ENCODE results near the gene CCDC33.

CCDC33 gene

GRCh38 chr15:74259821-74260607 is 23.9 kb downstream of the CCDC33 start:
- H3K4me3 ChIP-seq (ENCODE audit: low read length in 2 of 2), result no peak overlapping the region
- no peak overlapping the region for H3K27ac ChIP-seq (ENCODE audit: low read length)
- peaks cover 9 to 12% of the 10 kb centered on the region in 2 donors for H3K27me3 ChIP-seq (ENCODE audit: control insufficient read depth in 1 of 2, insufficient read depth in 2 of 2, low read length in 2 of 2)
- no peaks in the 10 kb centered on the region for H3K4me1 ChIP-seq (ENCODE audit: control insufficient read depth, insufficient read depth, low read length)
- no peaks in the 10 kb centered on the region for H3K36me3 ChIP-seq (ENCODE audit: control insufficient read depth in 2 of 2, insufficient read depth in 2 of 2, low read length in 2 of 2)
- H3K9ac ChIP-seq (ENCODE audit: low read length in 2 of 2), result no peak overlapping the region
- no peaks in the 10 kb centered on the region for H3K9me3 ChIP-seq (ENCODE audit: control insufficient read depth in 2 of 2, low read length in 2 of 2)

GRCh38 chr15:74261041-74261440 is 24.9 kb downstream of the CCDC33 start:
- no peak overlapping the region for H3K9ac ChIP-seq (ENCODE audit: low read length in 2 of 2)
- H3K27me3 ChIP-seq (ENCODE audit: control insufficient read depth in 1 of 2, insufficient read depth in 2 of 2, low read length in 2 of 2), result peaks cover 9 to 12% of the 10 kb centered on the region in 2 donors
- no peaks in the 10 kb centered on the region for H3K9me3 ChIP-seq (ENCODE audit: control insufficient read depth in 2 of 2, low read length in 2 of 2)
- H3K27ac ChIP-seq (ENCODE audit: low read length), result no peak overlapping the region
- H3K36me3 ChIP-seq (ENCODE audit: control insufficient read depth in 2 of 2, insufficient read depth in 2 of 2, low read length in 2 of 2), result no peaks in the 10 kb centered on the region
- no peak overlapping the region for H3K4me3 ChIP-seq (ENCODE audit: low read length in 2 of 2)
- H3K4me1 ChIP-seq (ENCODE audit: control insufficient read depth, insufficient read depth, low read length), result no peaks in the 10 kb centered on the region

GRCh38 chr15:74261685-74262084 is 25.6 kb downstream of the CCDC33 start:
- H3K9me3 ChIP-seq (ENCODE audit: control insufficient read depth in 2 of 2, low read length in 2 of 2), result no peaks in the 10 kb centered on the region
- no peak overlapping the region for H3K27ac ChIP-seq (ENCODE audit: low read length)
- no peaks in the 10 kb centered on the region for H3K36me3 ChIP-seq (ENCODE audit: control insufficient read depth in 2 of 2, insufficient read depth in 2 of 2, low read length in 2 of 2)
- H3K4me3 ChIP-seq (ENCODE audit: low read length in 2 of 2), result no peak overlapping the region
- no peak overlapping the region for H3K9ac ChIP-seq (ENCODE audit: low read length in 2 of 2)
- no peaks in the 10 kb centered on the region for H3K4me1 ChIP-seq (ENCODE audit: control insufficient read depth, insufficient read depth, low read length)
- H3K27me3 ChIP-seq (ENCODE audit: control insufficient read depth in 1 of 2, insufficient read depth in 2 of 2, low read length in 2 of 2), result peaks cover 12% of the 10 kb centered on the region in 2 donors

- H3K4me3 ChIP-seq (ENCODE audit: low read length in 2 of 2), result no peak overlapping the region
- H3K27ac ChIP-seq (ENCODE audit: low read length), result no peak overlapping the region
- H3K27me3 ChIP-seq (ENCODE audit: control insufficient read depth in 1 of 2, insufficient read depth in 2 of 2, low read length in 2 of 2), result peaks cover 12 to 14% of the 10 kb centered on the region in 2 donors
- no peaks in the 10 kb centered on the region for H3K4me1 ChIP-seq (ENCODE audit: control insufficient read depth, insufficient read depth, low read length)
- H3K9ac ChIP-seq (ENCODE audit: low read length in 2 of 2), result no peak overlapping the region
- H3K36me3 ChIP-seq (ENCODE audit: control insufficient read depth in 2 of 2, insufficient read depth in 2 of 2, low read length in 2 of 2), result no peaks in the 10 kb centered on the region
- H3K9me3 ChIP-seq (ENCODE audit: control insufficient read depth in 2 of 2, low read length in 2 of 2), result no peaks in the 10 kb centered on the region
Measured at GRCh38 chr15:74262151-74262550, 26.0 kb downstream of the CCDC33 start.

- H3K4me1 ChIP-seq (ENCODE audit: control insufficient read depth, insufficient read depth, low read length), result no peaks in the 10 kb centered on the region
- H3K27me3 ChIP-seq (ENCODE audit: control insufficient read depth in 1 of 2, insufficient read depth in 2 of 2, low read length in 2 of 2), result peaks cover 12 to 15% of the 10 kb centered on the region in 2 donors
- H3K9me3 ChIP-seq (ENCODE audit: control insufficient read depth in 2 of 2, low read length in 2 of 2), result no peaks in the 10 kb centered on the region
- H3K36me3 ChIP-seq (ENCODE audit: control insufficient read depth in 2 of 2, insufficient read depth in 2 of 2, low read length in 2 of 2), result no peaks in the 10 kb centered on the region
- H3K27ac ChIP-seq (ENCODE audit: low read length), result no peak overlapping the region
- H3K9ac ChIP-seq (ENCODE audit: low read length in 2 of 2), result no peak overlapping the region
- no peak overlapping the region for H3K4me3 ChIP-seq (ENCODE audit: low read length in 2 of 2)
Measured at GRCh38 chr15:74262625-74263024, 26.5 kb downstream of the CCDC33 start.

- no peaks in the 10 kb centered on the region for H3K36me3 ChIP-seq (ENCODE audit: control insufficient read depth in 2 of 2, insufficient read depth in 2 of 2, low read length in 2 of 2)
- no peak overlapping the region for H3K4me3 ChIP-seq (ENCODE audit: low read length in 2 of 2)
- no peak overlapping the region for H3K27ac ChIP-seq (ENCODE audit: low read length)
- no peak overlapping the region for H3K9ac ChIP-seq (ENCODE audit: low read length in 2 of 2)
- no peaks in the 10 kb centered on the region for H3K4me1 ChIP-seq (ENCODE audit: control insufficient read depth, insufficient read depth, low read length)
- no peaks in the 10 kb centered on the region for H3K9me3 ChIP-seq (ENCODE audit: control insufficient read depth in 2 of 2, low read length in 2 of 2)
- H3K27me3 ChIP-seq (ENCODE audit: control insufficient read depth in 1 of 2, insufficient read depth in 2 of 2, low read length in 2 of 2), result peaks cover 12 to 15% of the 10 kb centered on the region in 2 donors
Measured at GRCh38 chr15:74263466-74263865, 27.3 kb downstream of the CCDC33 start.

- H3K27ac ChIP-seq (ENCODE audit: low read length), result no peak overlapping the region
- H3K27me3 ChIP-seq (ENCODE audit: control insufficient read depth in 1 of 2, insufficient read depth in 2 of 2, low read length in 2 of 2), result peaks cover 10 to 14% of the 10 kb centered on the region in 2 donors
- no peaks in the 10 kb centered on the region for H3K36me3 ChIP-seq (ENCODE audit: control insufficient read depth in 2 of 2, insufficient read depth in 2 of 2, low read length in 2 of 2)
- no peaks in the 10 kb centered on the region for H3K4me1 ChIP-seq (ENCODE audit: control insufficient read depth, insufficient read depth, low read length)
- H3K9ac ChIP-seq (ENCODE audit: low read length in 2 of 2), result no peak overlapping the region
- no peak overlapping the region for H3K4me3 ChIP-seq (ENCODE audit: low read length in 2 of 2)
- H3K9me3 ChIP-seq (ENCODE audit: control insufficient read depth in 2 of 2, low read length in 2 of 2), result no peaks in the 10 kb centered on the region
Measured at GRCh38 chr15:74264081-74264501, 28.0 kb downstream of the CCDC33 start.

- Histone ChIP-seq H3K4me1 (ENCODE audit: control insufficient read depth, insufficient read depth, low read length) (no peaks in the 10 kb centered on the region), H3K27me3 (ENCODE audit: control insufficient read depth in 1 of 2, insufficient read depth in 2 of 2, low read length in 2 of 2) (peaks cover 12 to 15% of the 10 kb centered on the region in 2 donors), H3K36me3 (ENCODE audit: control insufficient read depth in 2 of 2, insufficient read depth in 2 of 2, low read length in 2 of 2) (no peaks in the 10 kb centered on the region), H3K9ac (ENCODE audit: low read length in 2 of 2) (no peak overlapping the region), H3K9me3 (ENCODE audit: control insufficient read depth in 2 of 2, low read length in 2 of 2) (no peaks in the 10 kb centered on the region), H3K27ac (ENCODE audit: low read length) (no peak overlapping the region), H3K4me3 (ENCODE audit: low read length in 2 of 2) (no peak overlapping the region)
Measured at GRCh38 chr15:74265046-74265639, 29.0 kb downstream of the CCDC33 start.

- Histone ChIP-seq H3K27ac (ENCODE audit: low read length) (no peak overlapping the region), H3K4me1 (ENCODE audit: control insufficient read depth, insufficient read depth, low read length) (no peaks in the 10 kb centered on the region), H3K27me3 (ENCODE audit: control insufficient read depth in 1 of 2, insufficient read depth in 2 of 2, low read length in 2 of 2) (peaks cover 10 to 16% of the 10 kb centered on the region in 2 donors), H3K9ac (ENCODE audit: low read length in 2 of 2) (no peak overlapping the region), H3K4me3 (ENCODE audit: low read length in 2 of 2) (no peak overlapping the region), H3K9me3 (ENCODE audit: control insufficient read depth in 2 of 2, low read length in 2 of 2) (no peaks in the 10 kb centered on the region), H3K36me3 (ENCODE audit: control insufficient read depth in 2 of 2, insufficient read depth in 2 of 2, low read length in 2 of 2) (no peaks in the 10 kb centered on the region)
Measured at GRCh38 chr15:74268020-74268419, 31.9 kb downstream of the CCDC33 start.

GRCh38 chr15:74269362-74270035 is 33.4 kb downstream of the CCDC33 start:
- Histone ChIP-seq H3K9me3 (ENCODE audit: control insufficient read depth in 2 of 2, low read length in 2 of 2) (no peaks in the 10 kb centered on the region), H3K36me3 (ENCODE audit: control insufficient read depth in 2 of 2, insufficient read depth in 2 of 2, low read length in 2 of 2) (no peaks in the 10 kb centered on the region), H3K27me3 (ENCODE audit: control insufficient read depth in 1 of 2, insufficient read depth in 2 of 2, low read length in 2 of 2) (peaks cover 6 to 16% of the 10 kb centered on the region in 2 donors), H3K9ac (ENCODE audit: low read length in 2 of 2) (no peak overlapping the region), H3K4me1 (ENCODE audit: control insufficient read depth, insufficient read depth, low read length) (no peaks in the 10 kb centered on the region), H3K4me3 (ENCODE audit: low read length in 2 of 2) (no peak overlapping the region), H3K27ac (ENCODE audit: low read length) (no peak overlapping the region)
